G401 (cell line): ENCODE results near the gene CPD. TPM values are rescaled to one million over a fixed set of nuclear protein-coding genes. Genes with fewer than 3 reads are reported as not detected.

Experiments
- DNase-seq: peaks from one replicate; pipeline ENCODE4 v3.0.0-alpha.2; 2015; ENCODE audit warnings: low spot score
- in situ Hi-C: cut with HindIII; loops from 2 replicates; pipeline ENCODE4 v1.10.0; 2016; ENCODE audit warnings: low sequenced_read_pairs, mixed read lengths
- total RNA-seq: library from RNA; depleted of rRNA; stranded (reverse); fragments of >200 nt; shearing (Covaris generic); gene quantifications from 2 replicates; pipeline ENCODE4 v1.2.3, GENCODE V29; 2014; rRNA removed

CPD gene
- total RNA-seq, 1 experiment from 2014 or later, result 38.6 TPM

DNA sequence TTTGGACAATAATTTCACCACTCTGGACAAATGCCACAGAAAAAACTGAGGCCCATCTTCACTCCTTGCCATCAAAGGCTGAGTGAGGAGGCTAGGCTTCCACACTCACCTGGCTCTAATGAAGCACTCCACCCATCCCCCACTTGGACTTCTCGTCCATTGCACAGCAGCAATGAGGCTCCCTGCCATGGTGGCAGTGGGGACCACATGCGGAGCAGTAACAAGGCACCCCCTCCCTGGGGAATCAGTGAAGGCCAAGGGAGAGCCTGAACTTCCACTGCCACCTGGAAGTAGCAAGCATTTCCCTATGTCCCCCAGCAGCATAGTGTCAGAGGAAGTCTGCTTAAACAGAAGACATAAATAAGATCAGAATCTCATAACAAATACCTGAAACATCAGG lies 96.5 kb downstream of the CPD start:
- in situ Hi-C loops, result no loop called here
- no peak for DNase-seq

DNA sequence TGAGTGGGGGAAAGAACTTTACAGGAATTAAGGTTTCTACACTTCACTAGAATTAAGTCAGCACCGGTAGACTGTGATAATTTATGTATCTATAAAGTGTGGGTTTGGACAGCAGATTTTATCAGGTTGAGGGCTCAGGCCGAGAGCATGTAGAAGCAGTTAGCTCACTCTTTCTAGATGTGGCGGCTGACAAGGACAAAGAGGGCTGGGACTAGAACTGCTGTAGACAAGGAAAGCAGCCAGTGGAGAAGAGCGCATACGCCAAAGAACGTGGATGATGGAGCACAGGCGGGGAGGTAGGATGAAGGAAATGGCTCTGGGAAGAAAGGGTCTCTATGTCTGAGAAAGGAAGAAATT lies 98.0 kb downstream of the CPD start:
- in situ Hi-C loops, result no loop called here
- DNase-seq, result no peak

DNA sequence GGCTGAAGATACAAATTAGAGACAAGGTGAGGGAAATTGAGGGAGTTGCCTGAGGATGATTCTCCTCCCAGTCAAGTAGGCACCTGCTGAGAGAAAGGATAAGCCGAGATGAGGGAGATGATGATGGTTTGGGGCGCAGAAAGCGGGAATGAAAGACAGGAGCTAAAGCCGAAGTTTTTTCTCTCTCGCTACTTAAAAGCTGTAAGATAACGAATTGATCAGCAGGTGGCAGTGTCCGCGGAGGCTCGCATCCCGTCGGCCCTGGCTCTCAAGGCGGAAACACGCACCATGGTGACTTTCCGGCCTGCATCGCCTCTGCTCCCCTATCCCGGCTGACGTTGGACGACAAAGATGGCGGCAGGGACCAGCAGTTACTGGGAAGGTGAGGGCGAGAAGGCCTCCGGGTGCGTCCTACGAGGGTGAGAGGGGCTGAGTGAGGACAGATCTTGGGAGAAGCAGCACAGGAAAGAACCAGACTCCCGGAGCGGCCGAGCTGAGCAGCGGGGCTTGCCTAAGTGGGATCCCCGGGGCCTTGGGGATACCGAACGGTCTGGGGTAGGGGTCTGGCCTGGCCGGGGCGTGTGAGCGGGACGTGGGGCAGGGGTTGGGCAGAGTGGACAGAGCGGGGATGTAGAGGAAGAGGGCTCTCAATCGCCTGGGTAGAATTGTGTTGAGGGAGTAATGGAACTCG lies 98.5 kb downstream of the CPD start, which contains the start of gene GOSR1:
Gene GOSR1, plus strand, starts transcription at position 326 of the 691 bp plus-strand sequence. Its CDS starts 26 bp downstream, at position 352.
- peak; percentile 97 for DNase-seq
- in situ Hi-C loops, result no loop called here

DNA sequence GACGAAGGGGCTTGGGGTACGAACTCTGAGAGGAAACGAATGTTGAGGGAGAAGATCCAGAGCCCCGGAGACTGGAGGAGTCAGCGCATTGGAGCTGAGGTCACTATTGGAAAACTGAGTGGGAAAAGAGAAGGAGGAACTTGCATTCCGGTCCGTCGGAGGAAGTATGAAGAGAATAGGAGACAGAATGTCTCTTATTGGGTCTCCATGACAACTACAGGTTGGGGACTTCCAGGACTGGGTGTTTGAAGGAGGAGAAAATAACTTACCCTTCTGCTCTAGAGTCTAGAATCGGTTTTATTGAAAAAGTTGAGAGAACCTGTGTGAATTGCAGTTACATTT lies 99.0 kb downstream of the CPD start:
- in situ Hi-C loops, result no loop called here
- DNase-seq, result no peak

DNA sequence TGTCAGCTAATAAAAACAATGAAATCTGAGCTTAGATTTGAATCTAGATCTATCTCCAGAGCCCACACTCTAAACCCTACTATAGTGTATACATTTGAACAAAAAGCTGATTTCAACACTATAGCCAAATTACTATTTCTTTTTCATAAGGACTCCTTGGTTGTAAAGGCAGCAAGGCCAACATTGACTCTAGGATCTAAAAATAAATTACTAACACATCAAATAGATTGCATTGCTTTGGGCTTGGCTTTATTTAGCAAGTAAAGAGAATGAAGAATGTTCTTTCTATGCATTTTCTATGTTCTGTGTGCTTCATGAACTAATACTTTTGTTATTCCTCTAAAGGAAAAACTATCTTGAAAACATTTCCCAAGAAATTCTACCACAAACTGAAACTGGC lies 103.8 kb downstream of the CPD start:
- in situ Hi-C loops, result no loop called here
- no peak for DNase-seq

DNA sequence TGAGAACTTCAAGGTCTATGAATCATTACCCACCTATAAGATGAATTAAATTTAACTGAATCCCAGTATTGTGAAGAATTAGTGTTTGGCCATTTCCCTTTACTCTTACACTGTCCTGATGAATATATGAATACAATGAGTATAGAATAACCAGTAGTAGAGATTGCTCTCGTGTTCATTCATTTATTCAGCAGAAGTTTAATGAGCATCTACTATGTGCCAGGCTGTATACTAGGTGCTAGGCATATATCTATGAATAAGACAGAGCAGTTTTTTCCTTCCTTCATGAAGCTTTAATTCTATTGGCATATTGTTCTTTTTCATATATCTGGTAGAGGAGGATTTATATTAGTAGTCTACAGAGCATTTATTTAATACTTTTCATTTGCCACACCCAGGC lies 104.4 kb downstream of the CPD start:
- no peak for DNase-seq
- in situ Hi-C loops, result no loop called here

DNA sequence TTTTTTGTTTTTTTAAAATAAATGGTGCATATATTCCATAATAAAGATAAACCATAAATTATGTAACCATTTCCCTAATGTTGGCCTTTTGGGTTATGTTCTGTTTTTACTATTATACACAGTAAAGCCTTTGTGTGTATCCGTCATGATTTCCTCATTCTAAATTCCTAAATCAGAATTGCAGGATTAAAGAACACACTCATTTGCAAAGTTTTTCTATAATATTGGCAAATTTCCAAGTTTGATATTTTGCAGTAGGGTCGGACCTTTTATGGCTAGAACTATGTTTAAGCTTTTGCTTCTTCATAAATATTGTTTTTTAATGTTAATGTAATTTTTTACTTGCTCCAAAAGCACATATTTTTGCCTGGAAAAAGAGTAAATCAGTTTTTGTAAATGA lies 115.1 kb downstream of the CPD start:
- in situ Hi-C loops, result no loop called here
- DNase-seq, result no peak

DNA sequence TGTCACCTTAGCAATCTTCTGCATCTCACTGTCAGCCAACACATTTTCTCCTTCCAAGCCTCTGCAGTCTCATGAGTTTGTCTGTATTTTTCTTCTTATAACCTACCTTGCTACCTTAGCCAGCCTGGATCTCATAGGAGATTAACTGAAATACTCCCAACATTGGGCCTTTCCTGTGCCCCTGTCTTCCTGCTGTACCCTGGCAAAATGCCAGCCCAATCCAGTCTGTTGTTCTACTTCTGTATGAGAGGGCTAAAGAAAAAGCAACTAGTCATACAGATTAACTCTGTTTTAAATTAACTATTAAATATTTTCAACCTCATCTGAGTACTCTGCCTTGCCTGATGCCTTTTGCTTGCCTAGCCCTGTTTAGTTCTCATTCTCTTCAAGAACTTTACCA lies 116.9 kb downstream of the CPD start:
- in situ Hi-C loops, result no loop called here

DNA sequence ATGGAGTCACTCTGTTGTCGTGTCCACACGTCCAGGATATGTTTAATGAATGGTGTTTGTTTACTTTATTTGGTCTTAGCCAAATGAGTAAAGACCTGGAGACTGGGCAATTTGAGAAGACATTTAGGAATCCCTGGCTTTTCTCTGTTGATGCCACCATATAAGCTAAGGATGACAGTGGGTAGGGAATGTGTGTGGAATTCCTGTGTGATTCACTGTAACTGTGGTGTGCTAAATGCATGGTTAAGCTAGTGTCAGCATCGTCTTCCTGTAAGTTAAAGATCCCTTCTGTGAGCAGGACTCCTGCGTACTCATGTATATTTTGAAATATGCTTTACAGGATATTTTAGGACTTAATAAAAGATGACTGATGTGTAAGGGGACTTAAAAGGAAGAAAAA lies 124.8 kb downstream of the CPD start:
- no peak for DNase-seq
- in situ Hi-C loops, result no loop called here

More for the DNA sequence above, 116.9 kb downstream of the CPD start:
- DNase-seq, result peak; percentile 45

DNA sequence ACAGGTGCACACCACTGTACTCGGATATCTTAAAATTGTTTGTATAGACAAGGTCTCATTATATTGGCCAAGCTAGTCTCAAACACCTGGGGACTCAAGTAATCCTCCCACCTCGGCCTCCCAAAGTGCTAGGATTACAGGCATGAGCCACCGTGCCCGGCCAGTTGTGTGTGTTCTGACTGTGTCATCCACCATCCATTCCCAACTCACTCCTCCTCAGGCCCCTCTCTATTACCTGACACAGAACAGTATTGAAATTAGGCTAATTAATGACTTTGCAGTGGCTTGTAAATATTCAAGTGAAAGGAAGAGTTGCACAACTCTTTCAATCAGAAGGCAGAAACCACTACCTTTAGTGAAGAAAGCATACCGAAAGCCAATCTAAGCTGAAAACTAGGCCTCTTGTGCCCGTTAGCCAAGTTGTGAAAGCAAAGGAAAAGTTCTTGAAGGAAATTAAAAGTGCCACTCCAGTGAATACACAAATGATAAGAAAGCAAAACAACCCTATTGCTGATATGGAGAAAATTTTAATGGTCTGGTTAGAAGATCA lies 127.2 kb downstream of the CPD start:
- no peak for DNase-seq
- in situ Hi-C loops, result no loop called here

DNA sequence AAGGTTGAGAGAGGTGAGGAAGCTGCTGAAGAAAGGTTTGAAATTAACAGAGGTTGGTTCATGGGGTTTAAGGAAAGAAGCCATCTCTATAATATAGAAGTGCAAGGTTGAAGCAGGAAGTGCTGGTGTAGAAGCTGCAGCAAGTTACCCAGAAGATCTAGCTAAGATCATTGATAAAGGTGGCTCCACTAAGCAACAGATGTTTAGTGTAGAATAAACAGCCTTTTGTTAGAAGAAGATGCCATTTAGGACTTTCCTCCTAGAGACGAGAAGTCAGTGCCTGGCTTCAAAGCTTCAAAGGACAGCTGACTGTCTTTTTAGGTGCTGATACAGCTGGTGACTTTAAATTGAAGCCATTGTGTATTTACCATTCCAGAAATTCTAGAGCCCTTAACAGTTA lies 127.8 kb downstream of the CPD start:
- no peak for DNase-seq
- in situ Hi-C loops, result no loop called here

DNA sequence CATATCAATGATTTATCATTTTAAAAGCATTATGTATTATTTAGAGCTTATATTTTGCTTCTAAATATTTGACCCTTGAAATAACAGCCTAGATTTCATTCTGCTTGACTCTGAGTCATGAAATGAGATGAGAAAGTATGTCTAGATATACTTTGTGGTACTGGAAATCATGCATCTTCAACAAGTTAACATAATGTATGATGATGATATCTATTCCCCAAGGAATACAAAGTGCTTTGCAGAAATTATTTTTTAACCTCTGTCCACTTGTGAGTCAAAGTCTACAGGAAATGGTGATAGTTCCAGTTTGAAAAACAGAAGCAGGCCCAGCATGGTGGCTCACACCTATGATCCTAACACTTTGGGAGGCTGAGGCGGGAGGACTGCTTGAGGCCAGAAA lies 134.6 kb downstream of the CPD start:
- in situ Hi-C loops, result no loop called here
- no peak for DNase-seq

DNA sequence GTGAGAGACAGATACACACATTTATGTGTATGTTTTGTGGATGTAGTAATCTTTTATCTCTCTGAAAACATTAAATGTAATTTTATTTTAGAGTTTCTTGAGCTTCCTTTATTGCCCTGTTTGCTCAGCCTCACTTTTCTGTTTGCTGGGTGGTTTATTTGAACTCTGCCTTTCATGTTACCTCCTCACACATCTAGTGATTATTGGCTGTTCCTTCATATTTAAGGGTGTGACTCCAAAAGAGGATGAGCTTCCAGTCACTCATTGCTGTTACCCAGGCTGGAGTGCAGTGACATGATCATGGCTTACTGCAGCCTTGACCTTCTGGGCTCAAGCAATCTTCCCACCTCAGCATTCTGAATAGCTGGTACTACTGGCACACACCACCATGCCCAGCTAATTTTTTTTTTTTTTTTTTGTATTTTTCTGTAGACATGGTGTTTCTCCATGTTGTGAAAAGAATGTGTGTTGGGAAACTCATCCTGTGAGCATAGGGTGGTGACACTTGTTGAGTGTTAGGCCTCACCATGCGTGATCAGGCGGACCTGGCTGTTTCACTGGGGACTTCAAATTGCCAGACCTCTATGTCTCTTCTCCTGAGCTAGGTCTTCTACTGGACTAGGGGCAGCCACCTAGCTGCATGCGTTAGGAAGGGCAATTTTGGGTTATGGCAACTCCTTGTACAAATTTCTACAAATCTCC lies 136.3 kb downstream of the CPD start:
- in situ Hi-C loops, result no loop called here
- no peak for DNase-seq

DNA sequence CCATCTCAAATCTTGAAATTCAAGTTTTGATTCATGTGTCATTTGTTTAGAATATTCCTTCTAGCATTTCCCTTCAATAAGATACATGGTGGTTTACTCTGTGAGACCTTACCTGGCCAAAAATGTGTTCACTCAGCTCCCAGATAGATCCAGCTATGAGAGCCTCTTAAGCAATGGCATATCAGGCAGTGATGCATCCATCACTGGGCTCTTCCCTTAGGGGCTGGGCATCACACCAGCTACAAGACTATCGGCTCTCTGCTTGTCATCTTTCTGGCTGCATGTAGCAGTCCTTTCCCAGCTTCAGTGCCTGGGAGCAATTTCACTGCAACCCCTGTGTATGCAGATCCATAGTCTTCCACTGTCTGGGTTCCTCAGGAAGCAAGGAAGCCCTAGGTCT lies 139.1 kb downstream of the CPD start:
- in situ Hi-C loops, result no loop called here

DNA sequence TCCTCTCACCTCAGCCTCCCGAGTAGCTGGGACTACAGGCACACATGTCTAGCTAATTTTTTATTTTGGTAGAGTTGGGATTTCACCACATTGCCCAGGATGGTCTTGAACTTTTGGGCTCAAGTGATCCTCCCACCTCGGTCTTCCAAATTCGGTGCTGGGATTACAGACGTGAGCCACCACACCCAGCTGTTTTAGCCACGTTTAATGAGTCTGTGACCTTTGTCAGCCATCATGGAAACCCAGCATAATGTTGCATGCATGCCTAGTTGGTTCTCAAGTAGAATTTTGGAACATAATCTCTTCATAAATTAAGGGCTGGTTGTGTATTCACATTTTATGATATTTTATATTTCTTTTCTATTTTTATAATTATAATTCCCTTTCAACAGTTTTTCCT lies 140.4 kb downstream of the CPD start:
- DNase-seq, result no peak
- in situ Hi-C loops, result no loop called here

More for the DNA sequence above, 139.1 kb downstream of the CPD start:
- DNase-seq, result no peak

Other genes starting within 250 kb of the CPD start
- not detected in 2 replicates for gene SLC6A4, start 143.2 kb upstream of the CPD start, total RNA-seq
- 47.0 TPM in 2 replicates for gene BLMH, start 87.0 kb upstream of the CPD start, total RNA-seq
- gene TMIGD1, start 44.9 kb upstream of the CPD start, total RNA-seq, result not detected in 2 replicates
- 16.5 and 33.9 TPM in 2 replicates for gene GOSR1, start 98.5 kb downstream of the CPD start, total RNA-seq